Mononuclear cell (primary cell): ENCODE data around the gene GDF9. TPM values are rescaled to one million over a fixed set of nuclear protein-coding genes. Genes with fewer than 3 reads are reported as not detected.

Experiments
- H3K27me3 ChIP-seq: 2 replicates; pipeline ENCODE4 v1.6.0; 2011; ENCODE audit warnings: low read length, control low read depth; ENCODE audit not compliant: insufficient read depth
- H3K4me1 ChIP-seq: 2 replicates; pipeline ENCODE4 v1.5.1; 2011; ENCODE audit warnings: mild to moderate bottlenecking, low read length, control low read depth; ENCODE audit not compliant: insufficient read depth
- H3K4me3 ChIP-seq: 2 replicates; pipeline ENCODE4 v1.5.1; 2011; ENCODE audit warnings: mild to moderate bottlenecking, low read length, moderate library complexity
- H3K9me3 ChIP-seq: 2 replicates; pipeline ENCODE4 v1.5.1; 2011; ENCODE audit warnings: low read depth, mild to moderate bottlenecking, control low read depth, low read length
- total RNA-seq: library from RNA; depleted of rRNA; stranded (reverse); fragments of >200 nt; gene quantifications from one replicate; pipeline ENCODE4 v1.2.3, GENCODE V29; 2012

The GDF9 gene
- total RNA-seq, 1 donor, result 0.42 TPM

GRCh38 chr5:132834057-132834456 lies 32.2 kb downstream of the GDF9 start:
- peaks cover 39% of the 10 kb centered on the region for H3K4me1 ChIP-seq
- peaks cover 17% of the 10 kb centered on the region for H3K27me3 ChIP-seq
- H3K4me3 ChIP-seq, result no peak overlapping the region
- no peaks in the 10 kb centered on the region for H3K9me3 ChIP-seq

- no peak overlapping the region for H3K4me3 ChIP-seq
- H3K9me3 ChIP-seq, result no peaks in the 10 kb centered on the region
- H3K27me3 ChIP-seq, result peaks cover 30% of the 10 kb centered on the region
- peaks cover 26% of the 10 kb centered on the region for H3K4me1 ChIP-seq
Measured at GRCh38 chr5:132832612-132833011, 33.7 kb downstream of the GDF9 start.

GRCh38 chr5:132831095-132831860 lies 35.0 kb downstream of the GDF9 start:
- H3K4me3 ChIP-seq, result no peak overlapping the region

GRCh38 chr5:132830436-132831094 lies 35.7 kb downstream of the GDF9 start, which contains the start of gene SHROOM1:
Gene SHROOM1, minus strand, starts transcription at chr5:132830647. Its CDS starts 4,507 bp downstream, at chr5:132826140.
- peaks cover 48% of the 10 kb centered on the region for H3K27me3 ChIP-seq
- peaks cover 15% of the 10 kb centered on the region for H3K4me1 ChIP-seq
- H3K9me3 ChIP-seq, result no peaks in the 10 kb centered on the region
- peak within 1 kb of the TSS; percentile 54 for H3K4me3 ChIP-seq

More at GRCh38 chr5:132831095-132831860, 35.0 kb downstream of the GDF9 start:
- Histone ChIP-seq H3K27me3 (peaks cover 43% of the 10 kb centered on the region), H3K4me1 (peaks cover 15% of the 10 kb centered on the region), H3K9me3 (no peaks in the 10 kb centered on the region)

GRCh38 chr5:132829742-132830435 lies 36.4 kb downstream of the GDF9 start:
- Histone ChIP-seq H3K27me3 (peaks cover 52% of the 10 kb centered on the region), H3K4me1 (peaks cover 19% of the 10 kb centered on the region), H3K9me3 (no peaks in the 10 kb centered on the region), H3K4me3 (peak overlapping the region; percentile 54)

- no peaks in the 10 kb centered on the region for H3K9me3 ChIP-seq
- peaks cover 62% of the 10 kb centered on the region for H3K27me3 ChIP-seq
- no peak overlapping the region for H3K4me3 ChIP-seq
- H3K4me1 ChIP-seq, result peaks cover 19% of the 10 kb centered on the region
Measured at GRCh38 chr5:132828846-132829494, 37.3 kb downstream of the GDF9 start.

- peaks cover 70% of the 10 kb centered on the region for H3K27me3 ChIP-seq
- no peaks in the 10 kb centered on the region for H3K9me3 ChIP-seq
- H3K4me1 ChIP-seq, result peaks cover 22% of the 10 kb centered on the region
- H3K4me3 ChIP-seq, result no peak overlapping the region
Measured at GRCh38 chr5:132827943-132828673, 38.2 kb downstream of the GDF9 start.

GRCh38 chr5:132826424-132827082 lies 39.7 kb downstream of the GDF9 start:
- H3K27me3 ChIP-seq, result peaks cover 81% of the 10 kb centered on the region
- H3K4me1 ChIP-seq, result peaks cover 26% of the 10 kb centered on the region
- no peak overlapping the region for H3K4me3 ChIP-seq
- no peaks in the 10 kb centered on the region for H3K9me3 ChIP-seq

GRCh38 chr5:132825834-132826391 lies 40.4 kb downstream of the GDF9 start:
- no peak overlapping the region for H3K4me3 ChIP-seq
- peaks cover 83% of the 10 kb centered on the region for H3K27me3 ChIP-seq
- H3K4me1 ChIP-seq, result peaks cover 24% of the 10 kb centered on the region
- no peaks in the 10 kb centered on the region for H3K9me3 ChIP-seq

- Histone ChIP-seq H3K27me3 (peaks cover 83% of the 10 kb centered on the region), H3K9me3 (no peaks in the 10 kb centered on the region), H3K4me3 (no peak overlapping the region), H3K4me1 (peaks cover 23% of the 10 kb centered on the region)
Measured at GRCh38 chr5:132825033-132825833, 41.0 kb downstream of the GDF9 start.

- H3K27me3 ChIP-seq, result peaks cover 82% of the 10 kb centered on the region
- peaks cover 25% of the 10 kb centered on the region for H3K4me1 ChIP-seq
- H3K4me3 ChIP-seq, result no peak overlapping the region
- no peaks in the 10 kb centered on the region for H3K9me3 ChIP-seq
Measured at GRCh38 chr5:132824426-132824825, 41.8 kb downstream of the GDF9 start.

GRCh38 chr5:132823481-132824050 lies 42.7 kb downstream of the GDF9 start:
- Histone ChIP-seq H3K4me3 (no peak overlapping the region), H3K27me3 (peaks cover 82% of the 10 kb centered on the region), H3K9me3 (no peaks in the 10 kb centered on the region), H3K4me1 (peaks cover 24% of the 10 kb centered on the region)
